ENCODE data around the gene RBM4B. TPM values are rescaled to one million over a fixed set of nuclear protein-coding genes. Genes with fewer than 3 reads are reported as not detected.
A peak's percentile ranks its signal among the peaks of the same experiment; 100 is the strongest.
"Not testable (repeated sequence)": the region's sequence is repeated elsewhere in the genome, so short reads cannot be mapped to it uniquely, and the experiment has no call there.

RBM4B gene
- 16.6 and 22.2 TPM in 2 replicates for total RNA-seq

- peak; percentile 96 to 98 for DNase-seq (ENCODE audit: low read depth in 2 of 2)
These were observed at the start of gene RBM4B for GRCh38 chr11:66677599-66678375. TSS of gene RBM4B (minus strand) at chr11:66677887. CDS start at chr11:66677079, 808 bp downstream.

GRCh38 chr11:66725647-66726046 lies 48.0 kb upstream of the RBM4B start:
- peak in 1 of 2 donors; percentile 11 for DNase-seq (ENCODE audit: low read depth in 2 of 2)

- DNase-seq (ENCODE audit: low read depth in 2 of 2): no peak
These were observed 47.4 kb upstream of the RBM4B start for GRCh38 chr11:66725114-66725513.

- DNase-seq (ENCODE audit: low read depth in 2 of 2): not testable (repeated sequence)
These were observed 46.5 kb upstream of the RBM4B start for GRCh38 chr11:66724167-66724566.

GRCh38 chr11:66723693-66724092 lies 46.0 kb upstream of the RBM4B start:
- DNase-seq (ENCODE audit: low read depth in 2 of 2): no peak

GRCh38 chr11:66722745-66723651 lies 45.3 kb upstream of the RBM4B start:
- no peak for DNase-seq (ENCODE audit: low read depth in 2 of 2)

GRCh38 chr11:66721939-66722338 lies 44.3 kb upstream of the RBM4B start:
- DNase-seq (ENCODE audit: low read depth in 2 of 2): no peak

GRCh38 chr11:66720899-66721470 lies 43.3 kb upstream of the RBM4B start:
- no peak for DNase-seq (ENCODE audit: low read depth in 2 of 2)

GRCh38 chr11:66720223-66720898 lies 42.7 kb upstream of the RBM4B start:
- peak; percentile 30 to 62 for DNase-seq (ENCODE audit: low read depth in 2 of 2)

GRCh38 chr11:66719111-66719872 lies 41.6 kb upstream of the RBM4B start:
- no peak for DNase-seq (ENCODE audit: low read depth in 2 of 2)

GRCh38 chr11:66718320-66718971 lies 40.8 kb upstream of the RBM4B start:
- no peak for DNase-seq (ENCODE audit: low read depth in 2 of 2)

- no peak for DNase-seq (ENCODE audit: low read depth in 2 of 2)
These were observed 40.2 kb upstream of the RBM4B start for GRCh38 chr11:66717925-66718319.

GRCh38 chr11:66716996-66717395 lies 39.3 kb upstream of the RBM4B start:
- DNase-seq (ENCODE audit: low read depth in 2 of 2): no peak

- DNase-seq (ENCODE audit: low read depth in 2 of 2): no peak
These were observed 37.8 kb upstream of the RBM4B start for GRCh38 chr11:66715346-66716085.

GRCh38 chr11:66713746-66714480 lies 36.2 kb upstream of the RBM4B start:
- no peak for DNase-seq (ENCODE audit: low read depth in 2 of 2)

GRCh38 chr11:66710384-66710930 lies 32.8 kb upstream of the RBM4B start:
- DNase-seq (ENCODE audit: low read depth in 2 of 2): no peak

GRCh38 chr11:66708701-66709100 lies 31.0 kb upstream of the RBM4B start:
- no peak for DNase-seq (ENCODE audit: low read depth in 2 of 2)

- no peak for DNase-seq (ENCODE audit: low read depth in 2 of 2)
These were observed 30.4 kb upstream of the RBM4B start for GRCh38 chr11:66708094-66708493.

GRCh38 chr11:66707486-66707885 lies 29.8 kb upstream of the RBM4B start:
- no peak for DNase-seq (ENCODE audit: low read depth in 2 of 2)
